Aorta (tissue), 5 donors: ENCODE results near the gene PRAC1. TPM values are rescaled to one million over a fixed set of nuclear protein-coding genes. Genes with fewer than 3 reads are reported as not detected.
A peak's percentile ranks its signal among the peaks of the same experiment; 100 is the strongest.

Experiments
- ATAC-seq: fragments of 200-7000 bp; cut with Tn5 transposase; one replicate; pipeline ENCODE4 v1.9.1; 2022; ENCODE audit warnings: moderate library complexity; ENCODE audit not compliant: low FRiP score
- DNase-seq, 2 donors: peaks; one replicate each; pipeline ENCODE4 v3.0.0-alpha.2; 2020
- H3K27ac ChIP-seq, 2 donors: one replicate each; pipeline ENCODE4 v1.5.1; 2013; ENCODE audit warnings: low read length in 2 of 2, mild to moderate bottlenecking in 2 of 2, moderate library complexity in 2 of 2, control low read depth in 1 of 2, inconsistent platforms in 1 of 2, low read depth in 1 of 2
- H3K27me3 ChIP-seq, 2 donors: one replicate each; pipeline ENCODE4 v1.6.1; 2013; ENCODE audit warnings: control low read depth in 1 of 2, low read length in 1 of 2, mild to moderate bottlenecking in 1 of 2, moderate library complexity in 1 of 2; ENCODE audit not compliant: insufficient read depth in 2 of 2, control insufficient read depth in 1 of 2
- H3K36me3 ChIP-seq, 2 donors: one replicate each; pipeline ENCODE4 v1.6.1; 2013; ENCODE audit warnings: control low read depth in 1 of 2, low read length in 1 of 2, mild to moderate bottlenecking in 1 of 2; ENCODE audit not compliant: insufficient read depth in 2 of 2, control insufficient read depth in 1 of 2
- H3K4me1 ChIP-seq, 2 donors: one replicate each; pipeline ENCODE4 v1.6.1; 2013; ENCODE audit warnings: low read length in 2 of 2, control low read depth in 1 of 2, mild to moderate bottlenecking in 1 of 2, moderate library complexity in 1 of 2; ENCODE audit not compliant: insufficient read depth in 2 of 2, control insufficient read depth in 1 of 2
- H3K4me3 ChIP-seq, 2 donors: one replicate each; pipeline ENCODE4 v1.5.1; 2013; ENCODE audit warnings: low read length in 2 of 2, control low read depth in 1 of 2, mild to moderate bottlenecking in 1 of 2
- H3K9me3 ChIP-seq: one replicate; pipeline ENCODE4 v1.6.1; 2013; ENCODE audit warnings: mild to moderate bottlenecking, low read length; ENCODE audit not compliant: control insufficient read depth
- WGBS, 2 donors: extraction: QIAGEN DNeasy Blood & Tissue Kit; methylation state at CpG; one replicate each; pipeline ENCODE4 v1.1.7; 2013; 5-methylcytosine and 5-hydroxymethylcytosine counted together
- intact Hi-C, 2 donors: fragments of 100-400 bp; cut with DNase I; formaldehyde crosslinking; loops; one replicate each; pipeline versions ENCODE4 v1.14.2 to v1.15.0; 2022
- polyA plus RNA-seq, 2 donors: library from polyadenylated mRNA; stranded (reverse); fragments of 200-250 nt; gene quantifications; one replicate each; pipeline ENCODE4 v1.2.3, GENCODE V29; 2013
- total RNA-seq, 2 donors: library from RNA; stranded (reverse); fragmentation: NEBNext Ultra II Directional; extraction: Animal tissue kit (Norgen Biotek cat#: 25700); gene quantifications; one replicate each; pipeline ENCODE4 v1.2.1, GENCODE V29; 2021
- donor health status: healthy with polysubstance abuse.
- donor health status: Bipolar disorder and iron deficiency.
- donor health status: DM: no; HTN: no; CAD: no.
- donor health status: DM: no; HTN: no; CAD: no.
- donor health status: DM: yes; HTN: yes; CAD: no.

PRAC1 gene
- total and polyA plus RNA-seq, 4 donors = 14.0 TPM; not detected in 3

- 10 to 11% methylated on average over 32 of the region's 32 CpGs for WGBS, 2 donors
- H3K4me3 ChIP-seq = no peak overlapping the region
- no peaks in the 10 kb centered on the region for H3K27me3 ChIP-seq
- no peak overlapping the region for H3K27ac ChIP-seq
- H3K36me3 ChIP-seq = no peaks in the 10 kb centered on the region
- ATAC-seq = peak; percentile 73
- H3K4me1 ChIP-seq = no peaks in the 10 kb centered on the region
- peak; percentile 91 to 95 for DNase-seq
- intact Hi-C loops = loop anchor here (5.0 to 10.0 kb wide), 2 partner anchors 68 to 150 kb away; no protein-coding TSS in a partner anchor
- H3K9me3 ChIP-seq = no peaks in the 10 kb centered on the region
Measured at GRCh38 chr17:48724251-48725003, 2.1 kb upstream of the PRAC1 start.

- no peaks in the 10 kb centered on the region for H3K27me3 ChIP-seq
- no peaks in the 10 kb centered on the region for H3K4me1 ChIP-seq
- intact Hi-C loops = loop anchor here in 1 of 2 donors (10.0 kb wide), 1 partner anchor 151 kb away; no protein-coding TSS in a partner anchor
- ATAC-seq (no peak), DNase-seq (no peak)
- no peaks in the 10 kb centered on the region for H3K9me3 ChIP-seq
- H3K36me3 ChIP-seq = no peaks in the 10 kb centered on the region
- WGBS, 2 donors = 14 to 17% methylated on average over 42 of the region's 42 CpGs
- no peak overlapping the region for H3K4me3 ChIP-seq
- H3K27ac ChIP-seq = no peak overlapping the region
Measured at GRCh38 chr17:48723423-48724250, 1.3 kb upstream of the PRAC1 start.

GRCh38 chr17:48722915-48723422 lies 651 bp upstream of the PRAC1 start, which contains the start of gene PRAC2:
PRAC2 (plus strand) TSS chr17:48723185; CDS start chr17:48724411, 1,226 bp downstream.
- Histone ChIP-seq H3K4me3 (no peak within 1 kb of the TSS), H3K9me3 (no peaks in the 10 kb centered on the region), H3K27ac (no peak within 1 kb of the TSS), H3K36me3 (no peaks in the 10 kb centered on the region), H3K4me1 (no peaks in the 10 kb centered on the region), H3K27me3 (peaks cover 0 to 4% of the 10 kb centered on the region in 2 donors)
- intact Hi-C loops = loop anchor here in 1 of 2 donors (10.0 kb wide), 1 partner anchor 152 kb away; no protein-coding TSS in a partner anchor
- 6 to 8% methylated on average over 21 of the region's 21 CpGs for WGBS, 2 donors
- DNase-seq (no peak), ATAC-seq (no peak)

- Histone ChIP-seq H3K36me3 (no peaks in the 10 kb centered on the region), H3K9me3 (no peaks in the 10 kb centered on the region), H3K27ac (no peak overlapping the region), H3K27me3 (peaks cover 0 to 4% of the 10 kb centered on the region in 2 donors), H3K4me3 (no peak overlapping the region), H3K4me1 (no peaks in the 10 kb centered on the region)
- no peak for DNase-seq
- intact Hi-C loops = loop anchor here in 1 of 2 donors (10.0 kb wide), 1 partner anchor 154 kb away; no protein-coding TSS in a partner anchor
- 72 to 74% methylated on average over 1 of the region's 1 CpG for WGBS, 2 donors
- no peak for ATAC-seq
Measured at GRCh38 chr17:48721009-48721402, 1.3 kb downstream of the PRAC1 start.

- Histone ChIP-seq H3K9me3 (no peaks in the 10 kb centered on the region), H3K4me3 (no peak overlapping the region), H3K27me3 (peaks cover 0 to 4% of the 10 kb centered on the region in 2 donors), H3K36me3 (no peaks in the 10 kb centered on the region), H3K27ac (no peak overlapping the region), H3K4me1 (no peaks in the 10 kb centered on the region)
- intact Hi-C loops = loop anchor here in 1 of 2 donors (10.0 kb wide), 1 partner anchor 154 kb away; no protein-coding TSS in a partner anchor
- ATAC-seq (no peak), DNase-seq (no peak)
- WGBS, 2 donors = 55 to 67% methylated on average over 11 of the region's 11 CpGs
Measured at GRCh38 chr17:48720266-48721008, 1.9 kb downstream of the PRAC1 start.

- DNase-seq (no peak), ATAC-seq (no peak)
- H3K36me3 ChIP-seq = no peaks in the 10 kb centered on the region
- H3K27ac ChIP-seq = no peak overlapping the region
- H3K9me3 ChIP-seq = no peaks in the 10 kb centered on the region
- H3K4me1 ChIP-seq = no peaks in the 10 kb centered on the region
- H3K27me3 ChIP-seq = peaks cover 0 to 4% of the 10 kb centered on the region in 2 donors
- H3K4me3 ChIP-seq = no peak overlapping the region
- WGBS, 2 donors = 18 to 21% methylated on average over 37 of the region's 37 CpGs
- intact Hi-C loops = loop anchor here in 1 of 2 donors (10.0 kb wide), 1 partner anchor 155 kb away; no protein-coding TSS in a partner anchor
Measured at GRCh38 chr17:48719642-48720265, 2.6 kb downstream of the PRAC1 start.

- Histone ChIP-seq H3K9me3 (no peaks in the 10 kb centered on the region), H3K4me1 (no peaks in the 10 kb centered on the region), H3K36me3 (no peaks in the 10 kb centered on the region), H3K27ac (no peak overlapping the region), H3K4me3 (no peak overlapping the region), H3K27me3 (peaks cover 0 to 4% of the 10 kb centered on the region in 2 donors)
- WGBS, 2 donors = 6 to 8% methylated on average over 76 to 80 of the region's 80 CpGs
- no peak for ATAC-seq
- peak in 1 of 2 donors; percentile 71 for DNase-seq
- intact Hi-C loops = no loop called here
Measured at GRCh38 chr17:48718761-48719641, 3.3 kb downstream of the PRAC1 start.
